ENCODE data around the gene HOXA5.

Gene HOXA5

DNA sequence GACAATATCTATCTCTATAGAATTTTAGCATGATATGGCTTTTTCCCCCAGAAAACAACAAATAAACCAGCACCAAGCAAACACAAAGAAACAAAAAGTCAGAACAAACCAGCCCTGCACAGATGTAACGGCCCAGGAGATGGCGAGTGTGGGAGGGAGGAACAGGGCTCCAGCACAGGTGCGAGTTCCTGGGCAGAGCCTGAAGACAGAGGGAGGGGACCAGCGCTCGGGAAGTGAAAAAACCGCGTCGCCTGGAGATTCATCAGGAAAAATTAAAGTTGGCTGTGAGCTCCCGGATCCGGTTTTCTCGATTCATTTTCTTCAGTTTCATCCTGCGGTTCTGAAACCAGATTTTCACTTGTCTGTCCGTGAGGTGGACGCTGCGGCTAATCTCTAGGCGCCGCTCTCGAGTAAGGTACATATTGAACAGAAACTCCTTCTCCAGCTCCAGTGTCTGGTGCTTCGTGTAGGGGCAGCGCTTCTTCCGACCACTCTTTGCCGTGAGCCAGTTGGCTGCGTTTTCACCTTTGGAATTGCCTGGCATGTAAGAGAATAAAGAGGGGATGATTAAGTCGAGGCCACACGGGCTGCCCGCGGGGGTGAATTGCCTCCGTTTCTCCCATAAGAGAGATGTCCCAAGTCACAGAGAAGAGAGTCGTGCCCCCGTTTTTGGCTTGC, 28.3 kb upstream of the HOXA5 start:
- peak; percentile 66 for DNase-seq (ENCODE audit: low read depth)

DNA sequence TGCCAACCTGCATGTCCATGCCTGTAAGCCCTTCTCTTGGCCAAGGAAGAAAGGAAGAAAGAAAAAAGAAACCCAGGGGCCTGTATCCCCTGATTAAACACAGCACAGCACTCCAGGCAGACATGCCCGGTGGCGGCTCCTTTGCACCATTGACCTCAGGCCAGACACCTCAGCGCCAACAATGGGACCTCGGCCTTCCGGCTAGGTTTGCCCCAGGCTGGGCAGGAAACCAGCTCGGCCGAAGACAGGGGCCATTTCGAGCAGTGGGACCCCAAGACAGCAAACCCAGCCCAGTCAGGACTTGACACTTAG, 27.8 kb upstream of the HOXA5 start:
- DNase-seq (ENCODE audit: low read depth) = peak; percentile 65

DNA sequence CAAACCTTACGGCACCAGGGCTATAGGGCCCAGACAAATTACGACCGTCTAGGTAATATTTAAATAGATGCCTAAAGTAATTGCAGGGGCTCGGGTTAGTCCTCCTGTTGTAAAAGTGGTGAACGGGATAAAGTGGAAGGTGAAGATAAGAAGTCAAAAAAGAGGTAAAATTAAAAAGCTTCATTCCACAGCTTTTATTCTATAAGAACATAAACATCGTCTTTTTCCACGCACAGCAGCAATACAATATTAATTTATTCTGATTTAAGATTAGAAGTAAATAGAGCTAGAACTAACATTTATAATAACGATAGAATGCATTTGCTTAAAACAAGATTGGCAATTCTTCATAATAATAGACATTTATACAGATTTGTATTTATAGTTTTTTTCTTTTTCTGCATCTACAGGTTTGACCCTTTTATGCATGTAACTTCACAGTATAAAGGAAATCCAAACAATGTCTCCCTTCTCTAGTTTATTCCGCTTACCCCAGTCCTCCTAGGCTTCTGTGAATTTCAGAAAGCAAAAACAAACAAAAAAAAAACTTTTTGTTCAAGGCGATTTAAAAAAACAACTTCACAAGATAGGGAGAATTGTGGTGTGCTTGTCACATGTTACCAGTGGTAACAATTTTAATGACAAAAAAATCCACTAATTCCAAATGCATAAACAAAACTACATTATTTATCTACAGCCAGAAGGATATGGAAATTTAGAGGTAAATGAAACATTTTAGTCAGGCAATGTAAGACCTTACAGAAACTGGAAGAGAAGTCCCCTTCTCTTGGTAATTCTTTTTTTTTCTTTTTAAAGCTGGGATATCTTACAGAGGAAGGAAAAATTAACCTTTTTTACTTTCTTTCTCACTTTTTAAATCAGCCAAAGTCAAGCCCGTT, 27.2 kb upstream of the HOXA5 start:
- peak; percentile 18 for DNase-seq (ENCODE audit: low read depth)

DNA sequence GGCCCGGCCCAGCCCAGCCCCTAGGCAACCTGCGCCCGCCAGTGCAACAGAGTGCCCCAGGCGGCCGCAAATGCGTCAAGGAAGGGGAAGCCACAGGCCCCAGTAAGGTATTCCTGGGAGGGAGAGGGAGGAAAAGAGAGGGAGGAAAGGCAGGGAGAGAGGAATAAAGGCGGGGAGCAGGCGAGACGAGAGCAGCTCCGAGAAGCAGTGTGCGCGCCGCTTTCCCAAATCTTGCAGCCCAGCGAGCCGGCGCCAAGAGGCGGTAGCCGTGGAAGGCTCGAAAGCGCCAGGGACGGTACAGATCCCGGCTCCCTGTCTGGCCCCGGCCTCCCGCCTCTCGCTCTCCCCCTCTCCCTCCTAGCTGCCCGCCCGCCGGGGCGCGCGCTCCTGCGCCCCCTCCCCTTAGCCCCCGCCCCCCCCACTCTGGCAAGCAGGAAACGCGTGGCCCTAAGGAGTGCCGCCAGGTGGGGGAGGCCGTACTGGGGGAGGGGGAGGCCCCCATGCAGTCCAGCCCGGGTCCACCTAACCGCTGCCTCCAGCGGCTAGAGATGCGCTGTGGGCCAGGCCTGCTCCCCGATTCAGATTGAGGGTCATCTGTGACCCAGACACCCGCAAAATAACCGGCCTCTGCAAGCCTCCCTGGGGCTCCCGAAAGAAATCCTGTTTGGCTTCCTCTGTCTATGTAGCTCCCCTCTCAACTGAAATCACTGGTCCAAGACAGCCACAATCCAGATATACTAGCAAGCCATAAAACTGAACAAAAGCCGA, 26.4 kb upstream of the HOXA5 start:
- DNase-seq (ENCODE audit: low read depth) = peak; percentile 77

DNA sequence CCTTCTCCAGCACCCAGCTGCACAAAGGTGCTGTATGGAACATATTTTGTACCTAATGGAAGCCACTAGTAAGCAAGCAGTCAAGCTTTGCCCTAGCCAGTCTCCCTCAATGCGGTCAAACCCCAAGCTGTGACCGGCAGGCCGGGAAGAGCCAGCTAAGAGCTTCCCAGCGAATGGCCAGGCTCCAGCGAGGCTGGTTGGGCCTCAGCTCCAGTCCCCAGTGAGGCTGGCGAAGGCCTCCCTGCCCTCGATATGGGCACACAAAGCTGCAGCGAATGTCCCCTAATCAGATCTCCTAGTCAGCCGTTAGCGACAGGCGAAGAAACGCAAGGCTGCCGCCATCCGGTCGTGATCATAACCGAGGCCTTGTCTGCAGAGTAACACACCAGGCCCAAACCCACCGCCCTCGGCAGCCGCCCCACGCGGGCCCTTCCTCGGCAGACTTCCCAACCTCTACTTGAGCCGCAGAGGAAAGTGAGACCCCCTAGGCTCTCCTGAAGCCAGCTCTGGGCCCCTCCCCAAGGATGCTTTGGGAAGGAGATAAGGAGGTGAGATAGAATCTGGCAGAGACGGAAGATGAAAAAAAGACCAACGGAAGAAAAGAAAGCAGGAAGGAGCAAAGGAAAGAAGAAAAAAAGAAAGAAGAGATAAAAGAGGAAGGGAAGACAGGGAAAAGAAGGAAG, 24.9 kb upstream of the HOXA5 start:
- DNase-seq (ENCODE audit: low read depth) = peak; percentile 84

DNA sequence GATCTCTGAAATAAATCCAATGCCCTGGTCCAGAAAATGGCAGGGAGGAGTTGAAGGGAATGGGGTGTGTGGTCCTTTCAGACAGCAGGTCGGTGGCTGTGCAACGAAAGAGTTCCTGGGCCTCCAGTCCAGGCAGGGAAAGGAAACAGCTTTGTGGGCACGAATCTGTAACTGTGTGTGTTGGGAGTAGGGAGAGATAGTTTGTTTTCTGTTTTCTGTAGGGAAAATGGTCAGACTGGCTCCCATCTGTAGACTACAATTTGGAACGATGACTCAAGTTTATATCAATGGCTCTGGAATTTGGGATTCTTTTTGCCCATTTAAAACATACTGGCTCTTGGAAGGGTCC, 24.4 kb upstream of the HOXA5 start:
- DNase-seq (ENCODE audit: low read depth) = peak; percentile 89

DNA sequence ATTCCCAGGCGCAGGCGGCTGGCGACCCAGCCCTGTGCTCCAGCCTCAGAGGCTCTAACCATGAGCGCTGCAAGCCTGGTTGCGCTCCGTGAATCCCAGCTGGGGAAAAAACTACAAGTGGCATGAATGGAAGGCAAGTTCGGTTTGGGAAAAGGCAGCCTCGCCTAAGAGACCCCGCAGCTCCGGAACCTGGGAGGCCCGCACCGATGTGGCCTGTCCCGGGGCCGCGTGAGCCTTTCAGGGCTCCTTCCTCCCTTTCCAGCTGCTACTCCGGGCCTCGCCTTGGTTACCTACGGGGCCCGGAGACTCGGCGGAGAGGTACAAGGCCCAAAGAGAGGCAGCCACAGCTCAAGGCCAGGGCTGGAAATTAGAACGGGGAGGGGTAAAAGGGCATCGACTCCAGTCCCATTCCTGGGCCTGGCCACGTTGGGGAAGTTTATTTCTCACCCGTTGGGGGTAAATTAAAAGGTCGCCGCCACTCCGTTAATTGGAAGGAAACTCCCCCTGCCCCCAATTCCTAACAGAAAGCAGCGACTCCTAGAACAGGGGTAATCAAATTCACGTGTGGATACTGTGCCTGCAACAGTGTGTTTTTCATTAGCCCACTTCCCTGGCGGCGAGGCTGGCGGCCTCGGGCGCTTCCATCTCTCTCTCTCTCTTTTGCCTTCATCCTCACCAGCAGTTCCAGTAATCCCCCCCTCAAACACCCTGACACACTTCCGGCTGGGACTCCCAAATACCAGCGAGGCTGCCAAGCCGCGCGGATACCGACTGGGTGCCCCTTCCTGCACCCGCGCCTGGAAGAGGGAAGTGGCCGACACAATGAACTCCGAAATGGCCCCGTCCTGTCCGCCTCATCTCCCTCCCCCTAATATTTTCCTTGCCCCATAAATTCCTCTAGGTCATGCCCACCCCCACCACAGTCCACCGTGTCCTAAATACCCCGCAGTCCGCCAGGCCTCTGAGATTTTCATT, 23.3 kb upstream of the HOXA5 start:
- peak; percentile 93 for DNase-seq (ENCODE audit: low read depth)

DNA sequence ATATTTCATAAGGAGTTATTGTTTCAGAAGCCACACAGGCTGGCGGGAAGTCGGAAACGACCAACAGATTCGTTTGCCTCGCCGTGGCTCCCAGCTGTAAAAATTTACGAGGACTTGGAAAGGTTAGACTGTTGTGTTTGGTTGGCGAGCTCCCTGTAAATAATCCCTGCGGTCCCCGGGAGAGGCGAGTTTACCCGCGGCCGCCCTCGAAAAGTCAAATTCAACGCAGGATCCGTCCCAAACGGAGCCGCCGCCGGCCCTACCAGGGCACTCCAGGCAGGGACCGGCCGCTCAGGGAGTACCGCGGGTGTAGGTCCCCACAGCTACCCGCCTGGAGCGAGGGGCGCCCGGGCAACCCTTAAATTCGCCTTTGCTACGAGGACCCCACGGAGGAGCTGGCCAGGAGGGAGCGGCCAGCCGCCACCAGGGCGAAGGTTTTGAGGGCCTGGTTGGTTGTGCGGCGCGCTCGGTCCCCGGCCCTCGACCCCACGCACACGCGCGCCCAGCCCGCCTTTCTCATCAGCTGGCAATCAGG, 22.6 kb upstream of the HOXA5 start:
- peak; percentile 84 for DNase-seq (ENCODE audit: low read depth)

DNA sequence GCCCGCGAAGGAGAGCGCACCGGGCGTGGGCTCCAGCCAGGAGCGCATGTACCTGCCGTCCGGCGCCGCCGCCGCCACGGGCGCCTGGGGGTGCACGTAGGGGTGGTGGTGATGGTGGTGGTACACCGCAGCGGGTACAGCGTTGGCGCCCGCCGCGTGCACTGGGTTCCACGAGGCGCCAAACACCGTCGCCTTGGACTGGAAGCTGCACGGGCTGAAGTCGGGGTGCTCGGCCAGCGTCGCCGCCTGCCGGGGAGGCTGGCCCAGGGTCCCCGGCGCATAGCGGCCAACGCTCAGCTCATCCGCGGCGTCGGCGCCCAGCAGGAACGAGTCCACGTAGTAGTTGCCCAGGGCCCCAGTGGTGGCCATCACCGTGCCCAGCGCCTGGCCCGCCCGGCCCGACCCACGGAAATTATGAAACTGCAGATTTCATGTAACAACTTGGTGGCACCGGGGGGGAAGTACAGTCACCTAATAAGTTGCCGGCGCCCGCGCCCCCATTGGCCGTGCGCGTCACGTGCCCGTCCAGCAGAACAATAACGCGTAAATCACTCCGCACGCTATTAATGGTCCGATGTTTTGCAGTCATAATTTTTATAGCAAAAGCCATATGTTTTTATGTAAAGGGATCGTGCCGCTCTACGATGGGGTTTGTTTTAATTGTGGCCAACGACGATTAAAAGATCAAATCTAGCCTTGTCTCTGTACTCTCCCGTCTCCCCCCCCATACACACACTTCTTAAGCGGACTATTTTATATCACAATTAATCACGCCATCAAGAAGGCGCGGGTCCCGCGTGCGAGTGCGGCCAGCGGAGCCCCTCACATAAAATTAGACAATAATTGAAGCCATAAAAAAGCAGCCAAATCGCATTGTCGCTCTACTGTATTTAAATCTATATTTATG, 21.9 kb upstream of the HOXA5 start, which contains the start of gene HOXA9:
HOXA9 (minus strand) TSS at position 449 of the 907 bp plus-strand sequence; CDS start at position 369, 80 bp downstream.
- peak; percentile 96 for DNase-seq (ENCODE audit: low read depth)

DNA sequence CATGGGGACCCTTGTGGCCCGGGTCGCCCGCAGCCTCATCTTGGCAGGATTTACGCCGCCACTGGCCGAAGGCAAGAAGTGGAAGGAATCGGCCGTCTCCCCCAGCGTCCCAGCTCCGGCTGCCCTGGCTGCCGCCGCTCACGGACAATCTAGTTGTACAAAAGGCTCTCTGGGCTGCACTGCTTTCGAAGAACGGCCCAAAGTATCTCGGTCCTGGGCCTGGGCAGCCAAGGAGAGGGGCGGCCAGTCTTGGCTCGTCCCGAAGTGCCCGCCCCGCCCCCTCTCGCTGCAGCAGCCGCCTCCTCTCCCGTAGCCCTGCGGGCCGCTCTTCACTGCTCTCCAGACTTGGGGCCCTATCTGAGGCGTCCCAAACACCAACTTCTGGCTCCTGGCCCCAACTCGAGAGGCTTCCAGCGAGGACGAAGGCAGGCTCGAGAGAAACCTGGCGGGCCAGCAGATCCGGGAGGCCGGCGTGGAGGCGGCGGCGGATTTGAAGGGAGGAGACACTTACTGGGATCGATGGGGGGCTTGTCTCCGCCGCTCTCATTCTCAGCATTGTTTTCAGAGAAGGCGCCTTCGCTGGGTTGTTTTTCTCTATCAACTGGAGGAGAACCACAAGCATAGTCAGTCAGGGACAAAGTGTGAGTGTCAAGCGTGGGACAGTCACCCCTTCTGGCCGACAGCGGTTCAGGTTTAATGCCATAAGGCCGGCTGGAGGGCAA, 21.0 kb upstream of the HOXA5 start:
- DNase-seq (ENCODE audit: low read depth) = peak; percentile 56

DNA sequence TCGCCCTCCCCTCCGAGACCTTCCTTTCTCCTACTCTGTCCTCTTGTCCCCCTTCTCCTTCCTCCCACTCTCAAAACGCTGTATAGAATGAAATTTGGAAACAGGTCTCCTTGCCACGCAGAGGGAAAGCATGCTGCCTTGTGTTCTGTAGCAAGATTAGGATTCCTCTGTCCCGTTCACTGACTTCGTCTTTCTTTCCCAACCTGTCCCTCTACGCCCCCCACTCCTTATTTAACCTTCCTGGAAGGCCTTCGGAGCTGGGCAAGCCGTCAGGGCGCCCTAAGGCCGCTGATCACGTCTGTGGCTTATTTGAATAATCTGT, 20.5 kb upstream of the HOXA5 start:
- DNase-seq (ENCODE audit: low read depth) = no peak

DNA sequence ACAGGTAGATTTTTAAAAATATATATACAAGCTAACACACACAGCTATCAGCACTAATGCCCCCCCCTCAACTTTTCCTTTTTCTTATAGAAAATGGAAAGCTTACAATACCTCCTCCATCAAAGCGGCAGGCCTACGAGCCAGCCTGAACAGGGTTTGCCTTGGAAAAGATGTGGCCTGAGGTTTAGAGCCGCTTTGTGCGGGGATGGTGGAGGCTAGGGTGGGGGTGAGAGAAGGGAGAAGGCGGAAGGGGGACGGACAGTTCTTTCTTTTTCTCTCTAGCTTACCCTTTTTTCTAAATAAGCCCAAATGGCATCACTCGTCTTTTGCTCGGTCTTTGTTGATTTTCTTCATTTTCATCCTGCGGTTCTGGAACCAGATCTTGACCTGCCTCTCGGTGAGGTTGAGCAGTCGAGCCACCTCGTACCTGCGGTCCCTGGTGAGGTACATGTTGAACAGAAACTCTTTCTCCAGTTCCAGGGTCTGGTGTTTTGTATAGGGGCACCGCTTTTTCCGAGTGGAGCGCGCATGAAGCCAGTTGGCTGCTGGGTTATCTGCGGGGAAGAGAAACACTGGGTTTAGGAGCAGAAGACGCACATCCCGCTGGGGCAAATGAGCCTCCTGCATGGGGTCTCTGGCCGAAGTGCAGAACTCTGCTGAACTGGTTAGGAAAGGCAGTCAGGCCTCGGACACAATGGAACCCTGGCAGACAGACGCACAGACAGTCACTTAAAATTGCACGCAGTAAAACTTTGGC, 20.0 kb upstream of the HOXA5 start:
- DNase-seq (ENCODE audit: low read depth) = peak; percentile 40

DNA sequence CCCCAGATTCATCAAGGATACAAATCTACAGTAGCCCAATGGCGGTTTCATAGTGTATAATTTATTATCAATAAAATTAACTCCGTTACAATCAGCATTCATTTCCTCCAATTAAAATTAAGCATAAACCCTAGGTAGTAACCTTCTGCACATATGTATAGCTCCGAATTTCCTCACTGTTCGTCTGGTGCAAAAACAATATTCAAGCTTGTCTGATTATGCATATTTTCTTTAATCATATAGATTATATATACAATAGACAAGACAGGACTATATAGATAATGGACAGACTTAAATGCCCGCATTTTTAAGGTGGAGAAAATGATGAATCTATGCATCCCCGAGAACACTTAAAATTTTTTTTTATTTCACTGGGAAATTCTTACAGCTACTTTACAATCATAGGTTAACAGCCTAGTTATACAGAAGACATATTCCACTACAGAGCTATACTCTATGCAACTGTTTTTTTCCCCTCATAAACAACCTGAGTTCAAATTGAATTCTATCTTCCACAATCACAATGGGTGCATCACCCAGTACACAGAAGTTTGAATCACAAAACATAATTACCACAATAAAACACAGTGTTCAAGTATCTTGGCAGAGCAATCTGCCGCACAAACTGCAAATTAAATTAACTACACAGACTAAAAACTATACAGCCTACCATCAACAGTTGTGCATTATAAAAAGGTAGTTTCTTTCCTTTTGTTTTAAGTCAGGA, 19.2 kb upstream of the HOXA5 start:
- peak; percentile 26 for DNase-seq (ENCODE audit: low read depth)

DNA sequence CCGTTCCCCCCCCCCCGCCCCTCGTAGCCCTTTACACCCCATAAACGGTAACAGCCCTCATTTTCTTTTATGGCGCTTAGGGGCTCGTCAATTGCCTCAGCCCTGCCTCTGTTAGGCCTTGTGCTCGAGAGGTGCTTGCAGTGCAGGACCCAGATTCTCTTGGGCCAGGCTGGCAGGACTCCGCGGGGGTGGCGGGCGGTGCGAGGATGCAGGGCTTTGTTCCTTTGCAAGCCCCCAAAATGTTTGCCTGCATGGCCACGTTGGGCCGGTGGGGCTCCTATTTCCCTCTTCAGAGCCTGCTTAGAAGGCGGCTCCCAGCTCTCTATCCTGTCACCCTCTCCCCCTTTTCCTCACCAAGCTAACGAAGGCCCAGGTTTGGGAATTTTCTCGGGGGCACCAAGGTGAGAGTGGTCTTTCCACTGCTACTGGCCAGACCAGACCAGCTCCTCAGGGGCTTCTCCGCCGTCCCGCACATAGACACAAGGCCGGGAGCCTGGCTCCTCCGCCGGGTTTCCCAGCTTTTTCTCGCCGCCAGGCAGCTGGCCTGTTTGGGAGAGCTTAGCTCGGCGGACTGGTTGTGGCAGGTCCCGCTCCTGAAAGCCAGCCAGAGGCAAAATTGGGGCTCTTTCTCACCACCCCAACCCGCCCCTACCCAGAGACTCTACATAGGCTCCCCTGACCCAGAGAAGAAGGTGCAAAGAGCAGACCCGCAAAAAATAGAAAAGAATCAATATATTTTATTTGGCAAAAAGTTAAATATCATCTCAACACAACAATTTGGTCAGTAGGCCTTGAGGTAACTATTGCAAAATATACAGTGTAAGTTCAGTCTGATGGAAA, 18.5 kb upstream of the HOXA5 start:
- DNase-seq (ENCODE audit: low read depth) = peak; percentile 43

DNA sequence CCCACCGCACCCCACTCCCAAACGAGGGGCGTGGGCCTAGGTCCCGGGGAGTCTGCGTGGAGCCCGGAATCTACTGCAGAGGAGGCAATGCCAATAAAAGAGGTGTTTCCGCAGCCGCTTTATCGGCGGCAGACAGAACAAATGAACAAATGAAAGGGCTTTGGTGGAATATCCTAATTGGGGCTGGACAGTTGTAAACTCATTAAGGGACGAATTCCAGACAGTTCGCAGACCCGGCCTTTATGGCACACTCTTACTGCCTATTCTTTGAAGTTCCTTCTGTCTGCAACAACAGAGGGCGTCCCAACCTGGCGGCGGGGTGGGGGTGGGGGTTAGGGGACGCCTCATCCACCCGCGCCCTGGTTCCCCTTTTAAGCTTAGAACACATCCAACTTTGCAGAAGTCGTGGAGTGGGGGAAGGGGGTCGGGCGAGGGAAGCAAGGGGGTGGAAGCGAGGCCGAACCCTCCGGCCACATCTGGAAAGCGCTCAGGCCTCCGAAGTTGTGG, 17.8 kb upstream of the HOXA5 start:
- peak; percentile 54 for DNase-seq (ENCODE audit: low read depth)

DNA sequence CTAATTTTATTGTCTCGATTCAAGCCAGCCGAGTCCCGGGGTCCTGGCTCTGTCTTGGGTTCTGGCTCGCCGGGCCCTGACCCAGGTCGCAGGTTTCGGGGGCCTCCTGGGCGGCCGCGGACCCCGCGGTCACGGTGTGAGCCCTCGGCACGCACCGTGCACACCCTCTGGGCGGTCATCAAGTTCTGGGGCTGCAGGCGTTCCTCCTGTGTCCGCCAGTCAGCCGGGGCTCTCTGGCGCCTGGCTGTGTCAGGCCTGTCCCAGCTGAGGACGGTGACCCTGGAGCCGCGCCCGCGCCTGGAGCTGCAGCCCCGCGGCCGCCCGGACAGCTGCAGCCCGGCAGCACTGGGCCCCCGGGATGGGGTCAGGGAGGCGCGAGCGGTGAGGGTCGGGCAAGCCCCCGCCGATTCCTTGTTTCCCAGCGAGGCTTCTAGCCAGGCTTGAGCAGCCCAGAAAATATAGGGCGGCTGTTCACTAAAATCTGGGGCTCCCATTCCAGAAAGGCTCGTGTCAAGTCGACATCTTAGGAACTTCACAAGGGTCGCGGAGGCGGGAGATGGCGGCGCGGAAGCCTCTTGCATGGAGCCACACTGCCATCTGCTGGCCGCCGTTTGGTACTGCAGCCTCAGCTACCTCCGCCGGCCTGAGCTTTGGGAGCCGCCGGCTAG, 17.2 kb upstream of the HOXA5 start:
- DNase-seq (ENCODE audit: low read depth) = peak; percentile 81
